ENCODE results near the gene EME1. TPM values are rescaled to one million over a fixed set of nuclear protein-coding genes. Genes with fewer than 3 reads are reported as not detected.
A peak's percentile ranks its signal among the peaks of the same experiment; 100 is the strongest.

EME1 gene
- total and polyA plus RNA-seq, 2 of the 13 experiments (the other 11 are each of a cell fraction or from before 2014, with no cell fraction given): 20.7 to 24.6 TPM

DNA sequence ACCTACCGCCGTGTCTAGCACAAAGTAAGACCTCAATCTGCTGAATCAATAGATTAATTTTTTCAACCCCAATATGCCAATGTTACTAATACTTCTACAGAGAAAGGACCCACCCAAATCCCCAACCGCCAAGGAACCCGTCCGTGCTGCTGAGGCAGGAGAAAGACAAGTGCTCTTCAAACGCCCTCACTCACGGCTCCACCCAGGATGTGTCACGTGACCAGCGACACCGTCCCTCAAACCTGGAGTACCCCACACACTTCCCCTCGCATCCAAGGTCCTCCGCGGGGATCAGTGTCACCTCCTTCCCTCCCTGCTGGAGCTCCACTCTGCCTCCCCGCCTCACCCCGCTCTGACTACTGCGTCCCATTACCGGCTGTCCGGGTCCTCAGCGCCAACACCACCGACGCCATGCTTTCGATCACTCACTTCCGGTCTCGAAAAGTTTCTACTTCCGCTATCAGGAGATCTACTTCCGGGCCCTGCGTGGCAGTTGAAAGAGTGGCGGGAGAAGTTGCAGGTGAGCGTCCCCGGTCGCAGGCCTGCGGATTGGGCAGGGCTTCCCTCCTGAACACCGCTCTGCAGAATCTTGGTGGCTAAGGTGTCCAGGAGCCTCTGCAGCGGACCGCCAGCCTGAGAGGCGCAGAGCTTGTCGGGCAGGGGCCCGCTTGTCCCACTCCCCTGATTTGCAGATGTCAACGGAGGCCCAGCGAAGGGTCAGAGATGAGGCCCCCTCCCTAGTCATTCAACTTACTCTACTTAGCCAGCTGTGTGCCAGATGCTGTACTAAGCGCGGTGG lies at the start of gene EME1, which contains the start of gene MRPL27 (continued):
- no peak for TF ChIP-seq TRIM22 (IDR thresholded peaks at IDR 0.05)
- TF ChIP-seq ZNF138 (CRISPR knock-in tag; IDR thresholded peaks at IDR 0.05; ENCODE audit: low read depth): peak; percentile 91; the same call in 1 of the 2 replicates
- no peak for TF ChIP-seq ZEB1 (IDR thresholded peaks at IDR 0.05; ENCODE audit: insufficient replicate concordance, low read depth)
- TF ChIP-seq GATA4 (IDR thresholded peaks at IDR 0.05; ENCODE audit: borderline replicate concordance, low read depth): peak; percentile 57; the same call in 1 of the 2 replicates
- peak; percentile 96 for TF ChIP-seq THAP11 (CRISPR knock-in tag; IDR thresholded peaks at IDR 0.05)
- no peak for TF ChIP-seq TEAD2 (CRISPR knock-in tag; IDR thresholded peaks at IDR 0.05)
- TF ChIP-seq ZNF816 (CRISPR knock-in tag; IDR thresholded peaks at IDR 0.05; ENCODE audit: borderline replicate concordance): peak; percentile 74; the same call in 1 of the 2 replicates
- TF ChIP-seq, protein P1, sequence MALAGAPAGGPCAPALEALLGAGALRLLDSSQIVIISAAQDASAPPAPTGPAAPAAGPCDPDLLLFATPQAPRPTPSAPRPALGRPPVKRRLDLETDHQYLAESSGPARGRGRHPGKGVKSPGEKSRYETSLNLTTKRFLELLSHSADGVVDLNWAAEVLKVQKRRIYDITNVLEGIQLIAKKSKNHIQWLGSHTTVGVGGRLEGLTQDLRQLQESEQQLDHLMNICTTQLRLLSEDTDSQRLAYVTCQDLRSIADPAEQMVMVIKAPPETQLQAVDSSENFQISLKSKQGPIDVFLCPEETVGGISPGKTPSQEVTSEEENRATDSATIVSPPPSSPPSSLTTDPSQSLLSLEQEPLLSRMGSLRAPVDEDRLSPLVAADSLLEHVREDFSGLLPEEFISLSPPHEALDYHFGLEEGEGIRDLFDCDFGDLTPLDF (CRISPR knock-in tag; IDR thresholded peaks at IDR 0.05): peak; percentile 92
- TF ChIP-seq CHD2 (IDR thresholded peaks at IDR 0.05; ENCODE audit: low read depth, low read length): peak; percentile 47; the same call in 1 of the 2 replicates
- TF ChIP-seq NCOA2 (CRISPR knock-in tag; IDR thresholded peaks at IDR 0.05): peak; percentile 72; the same call in 1 of the 2 replicates
- no peak for TF ChIP-seq ATM (IDR thresholded peaks at IDR 0.05; ENCODE audit: borderline replicate concordance)
- 0 out of 2 replicates have a peak, but pooled peaks have one; percentile 50 for TF ChIP-seq ZNF660 (CRISPR knock-in tag; IDR thresholded peaks at IDR 0.05; ENCODE audit: borderline replicate concordance, low read depth)
- no peak for TF ChIP-seq ZNF3 (CRISPR knock-in tag; IDR thresholded peaks at IDR 0.05)
- peak; percentile 87; the same call in 1 of the 2 replicates for TF ChIP-seq FOXC1 (CRISPR knock-in tag; IDR thresholded peaks at IDR 0.05; ENCODE audit: borderline replicate concordance)
- TF ChIP-seq, protein P2, sequence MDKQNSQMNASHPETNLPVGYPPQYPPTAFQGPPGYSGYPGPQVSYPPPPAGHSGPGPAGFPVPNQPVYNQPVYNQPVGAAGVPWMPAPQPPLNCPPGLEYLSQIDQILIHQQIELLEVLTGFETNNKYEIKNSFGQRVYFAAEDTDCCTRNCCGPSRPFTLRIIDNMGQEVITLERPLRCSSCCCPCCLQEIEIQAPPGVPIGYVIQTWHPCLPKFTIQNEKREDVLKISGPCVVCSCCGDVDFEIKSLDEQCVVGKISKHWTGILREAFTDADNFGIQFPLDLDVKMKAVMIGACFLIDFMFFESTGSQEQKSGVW (CRISPR knock-in tag; IDR thresholded peaks at IDR 0.05; ENCODE audit: borderline replicate concordance): no peak
- peak; percentile 99 for TF ChIP-seq TARDBP (CRISPR knock-in tag; IDR thresholded peaks at IDR 0.05)
- peak; percentile 87 for TF ChIP-seq ZNF775 (CRISPR knock-in tag; IDR thresholded peaks at IDR 0.05; ENCODE audit: borderline replicate concordance)
- TF ChIP-seq, protein P3, sequence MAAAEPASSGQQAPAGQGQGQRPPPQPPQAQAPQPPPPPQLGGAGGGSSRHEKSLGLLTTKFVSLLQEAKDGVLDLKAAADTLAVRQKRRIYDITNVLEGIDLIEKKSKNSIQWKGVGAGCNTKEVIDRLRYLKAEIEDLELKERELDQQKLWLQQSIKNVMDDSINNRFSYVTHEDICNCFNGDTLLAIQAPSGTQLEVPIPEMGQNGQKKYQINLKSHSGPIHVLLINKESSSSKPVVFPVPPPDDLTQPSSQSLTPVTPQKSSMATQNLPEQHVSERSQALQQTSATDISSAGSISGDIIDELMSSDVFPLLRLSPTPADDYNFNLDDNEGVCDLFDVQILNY (CRISPR knock-in tag; conservative IDR thresholded peaks at IDR 0.05): peak; percentile 98
- TF ChIP-seq CREB1 (IDR thresholded peaks at IDR 0.05): peak; percentile 81; the same call in 1 of the 2 replicates
- peak; percentile 90 for TF ChIP-seq CREB1 (CRISPR knock-in tag; IDR thresholded peaks at IDR 0.05)
- TF ChIP-seq ZMYM2 (CRISPR knock-in tag; IDR thresholded peaks at IDR 0.05): no peak
- TF ChIP-seq, protein P4, sequence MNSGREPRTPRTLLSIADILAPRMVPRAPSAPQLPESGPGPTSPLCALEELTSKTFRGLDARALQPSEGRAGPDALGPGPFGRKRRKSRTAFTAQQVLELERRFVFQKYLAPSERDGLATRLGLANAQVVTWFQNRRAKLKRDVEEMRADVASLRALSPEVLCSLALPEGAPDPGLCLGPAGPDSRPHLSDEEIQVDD (CRISPR knock-in tag; IDR thresholded peaks at IDR 0.05; ENCODE audit: borderline replicate concordance): no peak; the same call in 1 of the 2 replicates
- TF ChIP-seq ZZZ3 (CRISPR knock-in tag; IDR thresholded peaks at IDR 0.05; ENCODE audit: borderline replicate concordance): peak; percentile 95; the same call in 1 of the 2 replicates
